Ramos (cell line): ENCODE results near the gene NFIA.

Source experiments
- in situ Hi-C: fragments of 300-500 bp; cut with MboI; formaldehyde crosslinking; loops from one replicate; pipeline ENCODE4 v1.14.3; 2022; ENCODE audit warnings: low sequenced_read_pairs; ENCODE audit not compliant: unreplicated experiment

The NFIA gene

DNA sequence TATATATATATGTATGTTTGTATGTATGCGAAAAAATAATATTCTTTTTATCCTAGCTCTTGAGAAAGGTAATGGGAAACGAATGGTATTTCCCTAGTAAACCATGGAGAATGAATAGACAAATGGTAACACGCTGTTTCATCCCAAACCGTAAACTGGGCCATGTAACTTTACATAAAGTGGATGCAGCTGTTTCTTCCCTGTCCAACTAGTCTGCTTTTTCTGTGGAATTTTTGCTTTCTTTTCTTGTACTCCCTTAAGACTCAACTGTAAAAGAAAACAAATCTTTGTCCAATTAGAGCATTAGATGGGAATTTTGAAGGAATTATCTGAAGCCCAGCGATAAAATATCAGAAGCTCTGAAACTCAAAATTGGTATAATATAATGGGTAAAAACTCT lies 198.1 kb downstream of the NFIA start:
- in situ Hi-C loops: no loop called here

DNA sequence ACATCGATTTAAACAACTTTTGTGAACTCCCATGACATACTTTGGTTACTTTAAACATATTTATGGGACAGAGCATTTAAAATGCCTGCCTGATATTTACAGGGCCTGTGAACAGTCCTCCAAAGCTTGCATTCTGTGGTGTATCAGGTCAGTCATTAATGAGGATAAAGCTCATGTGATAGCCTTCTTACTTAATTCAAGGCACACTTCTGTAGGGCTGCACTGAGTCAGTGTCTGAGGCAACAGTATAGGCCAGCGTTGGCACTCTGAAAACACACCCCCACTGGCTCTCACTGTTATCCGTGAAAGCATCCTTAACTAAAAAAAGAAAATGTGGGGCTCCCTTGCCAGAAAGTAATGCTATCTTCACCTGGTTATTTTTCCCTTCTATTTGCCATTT lies 200.0 kb downstream of the NFIA start:
- in situ Hi-C loops: no loop called here

DNA sequence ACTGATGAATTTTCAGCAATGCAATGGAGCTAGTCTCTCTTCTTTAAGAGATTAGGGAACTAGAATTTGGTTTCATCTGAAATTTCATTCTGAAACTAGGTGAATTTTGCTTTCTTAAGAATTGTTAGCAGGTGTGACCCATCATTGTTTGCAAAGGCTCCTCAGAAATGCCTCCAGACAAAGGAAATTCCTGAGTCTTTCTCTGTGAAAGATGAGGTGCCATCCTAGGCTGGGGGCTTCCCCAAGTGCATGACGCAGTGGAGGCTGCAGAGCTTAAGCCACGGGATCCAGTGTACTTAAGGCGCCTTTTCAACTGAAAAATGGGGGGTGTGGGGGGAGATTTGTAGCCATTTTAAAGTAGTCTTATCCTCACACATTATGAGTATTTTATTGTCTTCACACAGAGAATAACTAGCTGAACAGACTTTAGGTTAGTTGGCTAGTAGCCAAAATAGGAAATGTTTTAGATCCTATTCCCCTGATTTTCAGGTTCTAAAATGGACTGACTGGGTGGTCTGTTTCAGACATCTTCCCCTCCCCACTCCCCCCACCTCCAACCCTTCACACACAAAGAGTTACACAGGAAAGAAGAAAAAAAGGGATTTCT lies 202.0 kb downstream of the NFIA start:
- in situ Hi-C loops: no loop called here

DNA sequence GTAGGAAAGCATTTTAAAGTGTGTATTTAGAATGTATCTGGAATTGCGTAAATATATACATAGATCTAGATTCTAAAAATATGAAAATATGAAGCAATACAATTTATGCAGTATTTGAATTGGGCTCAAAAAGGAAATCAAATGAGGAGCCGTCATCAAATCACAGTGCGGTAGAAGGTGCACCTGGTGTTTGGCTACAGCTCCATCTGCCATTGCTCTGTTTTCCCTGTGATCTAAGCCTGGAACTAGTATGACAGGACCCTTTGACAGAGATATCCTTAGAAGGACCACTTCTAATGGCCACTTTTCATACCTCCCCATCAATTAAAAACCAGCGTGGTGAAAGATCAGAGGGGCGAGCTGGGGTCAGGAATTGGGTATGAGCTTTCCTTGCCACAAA lies 202.6 kb downstream of the NFIA start:
- in situ Hi-C loops: no loop called here

DNA sequence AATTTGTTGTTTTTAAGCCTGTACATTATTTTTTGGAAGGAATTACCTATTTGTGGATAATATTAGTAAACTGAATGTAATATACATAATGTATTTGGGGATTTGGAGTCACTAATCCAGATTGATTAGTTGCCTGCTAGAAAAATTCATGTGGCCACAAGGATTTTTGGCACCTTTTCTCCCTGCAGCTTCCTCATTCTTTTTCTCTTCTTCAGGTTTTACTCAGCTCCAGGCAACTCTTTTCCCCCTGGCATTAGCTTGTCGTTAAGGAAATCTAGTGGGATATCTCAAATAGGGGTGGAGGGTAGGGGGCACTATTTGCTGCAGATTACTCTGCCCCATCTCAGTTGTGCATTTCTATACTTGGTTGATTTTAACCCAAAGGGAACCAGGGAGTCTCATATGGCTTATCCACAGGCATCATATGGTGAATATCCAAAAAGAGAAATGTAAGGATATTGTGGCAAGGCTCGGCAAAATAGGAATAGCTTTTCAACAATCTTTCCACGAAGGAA lies 203.1 kb downstream of the NFIA start:
- in situ Hi-C loops: no loop called here

DNA sequence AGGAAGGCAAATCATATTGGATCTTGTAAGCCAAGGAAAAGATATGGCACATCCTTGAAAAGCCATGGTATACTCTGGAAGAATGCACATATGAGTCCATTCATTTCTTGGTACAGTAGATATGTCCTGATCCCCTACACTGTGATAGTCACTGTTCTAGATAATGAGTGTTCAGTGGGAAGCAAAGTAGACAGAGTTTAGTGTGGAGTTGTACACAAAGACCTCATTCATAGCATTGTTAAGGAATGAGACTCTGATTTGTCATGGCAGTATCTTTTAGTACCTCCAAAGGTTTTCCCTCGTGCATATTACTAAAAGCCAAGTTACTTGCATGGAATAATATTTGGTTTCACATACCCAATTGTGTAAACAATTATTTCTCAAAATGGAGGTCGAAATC lies 204.7 kb downstream of the NFIA start:
- in situ Hi-C loops: no loop called here

DNA sequence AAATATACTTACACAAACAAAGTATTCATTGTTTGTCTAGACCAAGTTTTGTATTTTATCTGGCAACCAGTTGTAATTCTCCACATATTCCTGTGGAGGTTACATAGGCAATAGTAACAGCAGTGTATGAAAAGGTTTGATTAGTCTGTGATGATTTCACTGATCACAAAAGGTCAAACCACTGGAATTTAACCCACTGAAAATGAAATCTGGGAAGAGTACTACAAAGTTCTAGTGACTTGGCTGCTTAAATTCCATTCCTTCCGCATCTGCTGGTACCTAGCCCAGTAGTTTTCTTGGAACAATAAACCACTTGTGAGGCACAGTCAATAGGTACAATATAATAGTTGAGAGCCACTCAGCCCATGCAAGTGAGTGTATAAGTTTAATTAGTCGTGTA lies 205.4 kb downstream of the NFIA start:
- in situ Hi-C loops: no loop called here

DNA sequence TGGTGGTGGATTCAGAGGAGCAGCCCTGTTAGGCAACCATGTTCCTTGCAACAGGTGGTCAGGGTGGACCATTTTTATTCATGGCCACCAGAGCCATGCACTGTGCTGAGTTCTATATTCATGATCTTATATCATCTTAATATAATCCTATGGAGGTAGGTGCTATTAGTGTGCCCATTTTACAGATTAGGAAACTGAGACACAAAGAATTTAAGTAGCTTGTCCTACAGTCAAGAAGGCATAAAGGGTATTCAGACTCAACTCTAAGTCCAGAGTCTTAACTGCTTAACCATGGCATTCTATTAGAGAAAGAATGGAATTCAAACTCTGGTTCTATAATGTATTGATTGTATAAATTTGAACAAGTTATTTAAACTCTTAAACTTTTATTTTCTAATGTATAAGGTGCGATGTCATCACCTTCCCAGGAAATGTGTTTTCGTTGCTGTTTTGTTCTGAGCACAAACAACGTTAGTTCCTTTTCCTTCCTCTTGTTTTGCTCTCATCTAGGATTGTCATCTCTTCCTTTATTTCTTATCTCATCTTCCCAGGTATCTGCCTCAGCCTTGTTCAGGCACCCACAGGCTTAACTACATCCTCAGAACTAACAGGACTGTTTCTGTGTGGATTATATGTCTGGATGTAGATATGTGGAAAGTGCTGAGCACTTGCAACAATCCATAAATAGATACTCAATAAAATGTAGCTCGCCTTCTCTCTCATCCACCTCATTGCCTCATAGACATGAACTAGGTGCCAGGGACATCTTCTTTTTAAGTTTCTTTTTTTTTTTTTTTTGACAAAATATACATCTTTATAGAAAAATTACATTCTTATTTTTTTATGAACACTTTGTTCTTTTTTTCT lies 207.1 kb downstream of the NFIA start:
- in situ Hi-C loops: no loop called here

DNA sequence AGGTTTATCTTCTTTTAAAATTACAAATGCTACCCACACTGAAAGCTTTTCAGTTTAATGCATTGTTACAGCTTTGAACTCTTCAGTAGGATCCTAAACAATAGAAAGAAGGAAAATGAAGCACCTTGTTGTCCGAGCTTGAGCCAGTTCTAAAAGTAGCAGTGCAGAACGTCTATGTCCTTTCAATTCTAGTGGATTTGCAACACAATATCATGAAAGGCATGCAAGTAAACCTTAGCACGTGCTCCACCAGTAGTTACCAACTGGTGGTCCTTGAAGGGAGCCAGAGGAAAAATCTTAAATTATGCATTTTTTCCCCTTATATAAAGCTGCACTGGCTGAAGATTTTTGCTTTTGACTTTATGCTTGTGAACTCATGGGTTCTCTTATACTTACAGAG lies 208.2 kb downstream of the NFIA start:
- in situ Hi-C loops: no loop called here

DNA sequence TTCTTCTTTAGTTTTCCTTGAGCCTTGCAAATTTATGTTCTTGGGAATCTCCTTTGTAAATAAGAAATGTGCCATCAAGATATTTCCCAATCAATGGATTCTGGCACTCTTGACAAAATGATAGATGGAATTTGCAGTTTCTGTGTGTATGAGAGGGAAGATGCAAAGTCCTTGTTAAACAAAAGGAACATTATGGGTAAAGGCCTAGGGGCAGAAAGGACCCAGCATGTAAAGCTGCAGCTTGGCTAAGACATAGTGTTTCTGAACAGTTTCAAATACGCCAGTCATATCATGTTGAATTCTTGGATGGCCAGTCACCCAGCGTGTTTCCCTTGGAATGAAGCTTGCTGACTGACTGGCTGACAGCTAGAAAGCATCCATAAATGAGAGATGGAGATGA lies 210.8 kb downstream of the NFIA start:
- in situ Hi-C loops: no loop called here

DNA sequence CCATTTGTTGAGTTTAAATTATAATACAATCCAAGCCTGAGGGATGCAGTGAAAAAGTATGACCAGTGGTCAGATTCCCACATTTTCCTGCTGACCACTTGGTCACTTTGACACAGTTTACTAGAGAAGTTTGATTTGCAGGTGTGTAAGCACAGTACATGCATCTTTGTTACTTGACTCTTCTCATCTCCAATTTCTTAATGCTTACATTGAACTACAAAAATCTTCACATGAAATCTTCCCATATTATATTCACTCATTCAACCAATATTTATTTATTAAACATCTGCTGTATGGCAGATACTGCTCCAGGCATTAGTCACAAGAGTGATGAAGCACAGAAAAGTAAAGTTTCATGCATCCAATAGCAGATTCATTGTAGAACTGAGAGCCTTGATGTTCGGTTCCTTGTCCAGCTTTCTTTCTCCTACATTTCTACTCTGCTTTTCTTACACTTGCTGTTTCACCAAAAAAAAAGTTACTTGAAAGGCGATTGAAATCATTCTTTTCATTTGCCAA lies 211.7 kb downstream of the NFIA start:
- in situ Hi-C loops: no loop called here

DNA sequence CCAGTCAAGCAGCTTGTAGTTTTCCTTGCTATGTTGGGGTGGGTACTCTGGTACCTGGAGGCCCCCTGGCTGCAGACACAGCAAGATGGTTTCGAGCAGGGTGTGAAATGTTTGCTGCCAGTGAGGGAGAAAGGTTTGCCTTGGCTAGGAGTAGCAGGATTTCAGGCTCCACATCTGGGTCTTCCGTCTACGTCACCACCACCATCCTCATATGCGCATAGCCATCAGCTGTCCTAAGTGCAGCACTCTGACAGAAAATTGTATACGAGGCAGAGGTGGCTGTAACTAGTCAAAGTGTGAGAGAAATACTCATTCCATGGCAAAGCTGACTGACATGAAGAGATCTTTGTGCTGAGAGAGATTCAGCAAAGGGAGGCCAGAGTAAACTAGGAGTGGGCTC lies 212.6 kb downstream of the NFIA start:
- in situ Hi-C loops: no loop called here

DNA sequence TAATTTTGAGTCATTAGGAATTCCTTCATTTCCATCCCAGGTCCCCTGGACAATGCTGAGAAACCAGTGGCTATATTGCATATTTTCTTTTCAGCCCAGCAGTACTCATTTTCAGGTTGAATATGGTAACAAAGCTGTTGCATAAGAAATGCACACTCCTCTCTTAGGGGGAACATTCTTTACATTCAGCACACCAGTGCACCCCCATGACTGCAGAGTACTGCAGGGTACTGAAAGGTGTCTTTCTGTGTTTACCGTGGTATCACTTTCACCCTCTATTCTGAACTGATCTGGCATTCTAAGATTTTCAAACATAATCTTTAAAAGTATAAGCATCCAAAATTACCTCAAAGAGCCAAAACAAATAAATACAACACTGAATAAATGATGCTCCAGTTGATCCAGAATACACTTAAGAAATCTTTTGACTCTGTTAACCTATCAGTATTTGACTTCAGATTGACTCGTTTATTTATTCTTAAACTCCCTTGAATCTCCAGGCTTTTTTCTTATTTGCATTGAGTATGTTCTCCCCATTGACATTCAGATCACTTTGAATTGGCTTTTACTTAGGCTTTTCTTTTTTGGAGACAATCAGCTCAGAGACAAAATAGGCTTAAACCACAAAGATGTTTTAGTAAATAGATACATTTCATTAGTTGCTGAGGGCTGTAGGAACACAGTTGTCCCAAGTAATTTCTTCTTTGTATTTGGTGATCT lies 213.6 kb downstream of the NFIA start:
- in situ Hi-C loops: no loop called here

DNA sequence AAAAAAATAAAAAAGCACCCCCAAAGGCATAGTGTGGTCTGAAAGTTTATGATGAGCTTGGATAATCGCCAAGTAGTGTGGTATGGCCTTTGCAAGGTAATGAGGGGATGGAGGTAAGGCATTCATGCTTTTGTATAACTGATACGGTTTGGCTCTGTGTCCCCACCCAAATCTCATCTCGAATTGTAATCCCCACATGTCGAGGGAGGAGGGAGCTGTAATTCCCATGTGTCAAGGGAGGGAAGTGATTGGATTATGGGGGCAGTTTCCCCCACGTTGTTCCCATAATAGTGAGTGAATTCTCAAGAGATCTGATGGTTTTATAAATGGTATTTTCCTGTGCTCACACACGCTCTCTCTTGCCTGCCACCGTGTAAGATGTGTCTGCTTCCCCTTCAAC lies 215.5 kb downstream of the NFIA start:
- in situ Hi-C loops: no loop called here

DNA sequence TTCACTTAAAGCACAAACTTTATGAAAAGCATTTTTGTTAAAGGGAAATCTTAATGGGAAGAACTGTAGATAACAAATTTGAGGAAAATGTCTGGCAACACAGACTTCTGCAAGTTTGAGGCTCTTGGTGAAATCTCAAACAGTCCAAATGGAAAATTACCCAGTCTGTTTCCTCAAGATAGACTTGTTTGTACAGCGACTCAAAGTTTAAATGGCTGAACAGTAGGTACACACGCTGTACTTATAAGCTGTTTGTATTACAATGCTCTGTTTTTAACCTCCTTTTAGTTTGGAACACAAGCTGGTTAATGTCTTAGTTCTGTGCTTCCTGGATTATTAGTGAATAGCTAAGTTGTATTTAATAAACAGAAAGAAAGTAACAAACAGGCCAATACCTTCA lies 217.1 kb downstream of the NFIA start:
- in situ Hi-C loops: no loop called here

DNA sequence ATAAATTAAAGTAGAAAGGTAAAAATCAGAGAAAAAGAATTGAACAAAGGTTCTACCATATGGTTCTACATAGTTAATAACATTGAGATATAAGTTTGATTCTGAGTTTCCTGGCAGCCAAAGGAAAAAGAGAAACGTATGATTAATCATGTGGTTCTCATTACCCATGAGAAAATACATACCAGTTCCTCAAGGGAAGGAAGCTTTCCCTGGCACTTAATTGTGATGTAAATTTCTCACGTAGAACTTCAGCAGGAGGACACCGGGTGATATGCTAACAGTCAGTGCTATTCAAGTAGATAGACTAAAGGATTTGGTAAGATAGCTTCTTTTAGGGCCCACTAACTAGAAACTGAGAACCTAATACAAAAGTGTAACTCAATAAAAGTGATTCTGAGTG lies 218.5 kb downstream of the NFIA start:
- in situ Hi-C loops: no loop called here

DNA sequence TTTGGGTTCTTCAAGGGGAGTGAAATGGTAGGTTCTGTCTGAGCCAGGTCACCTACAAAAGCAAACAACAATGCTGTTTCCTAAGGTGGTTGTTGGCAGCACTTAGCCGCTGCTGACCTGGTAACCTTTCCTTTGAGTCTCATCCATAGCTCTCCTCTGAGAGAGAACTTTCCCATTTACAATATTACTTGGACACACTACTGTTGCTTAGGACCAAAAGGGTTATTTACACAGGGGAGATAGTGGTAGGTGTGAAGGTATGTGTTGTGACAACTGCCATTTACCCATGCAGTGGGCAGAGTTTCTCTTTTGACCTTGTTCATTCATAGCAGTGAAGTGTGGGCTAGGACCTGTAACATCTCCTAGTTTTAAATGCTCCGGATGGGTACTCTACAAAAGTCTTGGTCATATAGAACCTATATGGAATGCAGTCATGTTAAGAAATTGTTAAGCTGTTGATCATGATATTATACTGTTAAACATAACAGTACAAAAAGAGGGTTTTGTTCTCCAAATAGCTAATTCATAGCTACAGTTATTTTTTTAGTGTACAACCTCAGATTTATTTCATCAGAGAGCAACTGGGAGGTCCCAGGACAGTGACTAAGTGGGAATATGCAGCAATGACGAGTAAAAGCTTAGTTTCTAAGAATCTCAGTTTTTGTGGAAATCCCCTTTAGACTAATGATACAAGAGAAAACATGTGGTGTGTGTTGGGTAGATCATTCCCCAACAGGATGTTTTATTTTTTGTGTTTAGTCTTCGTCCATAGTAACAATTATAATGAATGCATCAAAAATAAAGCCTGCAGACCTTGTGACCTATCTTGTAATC lies 219.7 kb downstream of the NFIA start:
- in situ Hi-C loops: no loop called here

DNA sequence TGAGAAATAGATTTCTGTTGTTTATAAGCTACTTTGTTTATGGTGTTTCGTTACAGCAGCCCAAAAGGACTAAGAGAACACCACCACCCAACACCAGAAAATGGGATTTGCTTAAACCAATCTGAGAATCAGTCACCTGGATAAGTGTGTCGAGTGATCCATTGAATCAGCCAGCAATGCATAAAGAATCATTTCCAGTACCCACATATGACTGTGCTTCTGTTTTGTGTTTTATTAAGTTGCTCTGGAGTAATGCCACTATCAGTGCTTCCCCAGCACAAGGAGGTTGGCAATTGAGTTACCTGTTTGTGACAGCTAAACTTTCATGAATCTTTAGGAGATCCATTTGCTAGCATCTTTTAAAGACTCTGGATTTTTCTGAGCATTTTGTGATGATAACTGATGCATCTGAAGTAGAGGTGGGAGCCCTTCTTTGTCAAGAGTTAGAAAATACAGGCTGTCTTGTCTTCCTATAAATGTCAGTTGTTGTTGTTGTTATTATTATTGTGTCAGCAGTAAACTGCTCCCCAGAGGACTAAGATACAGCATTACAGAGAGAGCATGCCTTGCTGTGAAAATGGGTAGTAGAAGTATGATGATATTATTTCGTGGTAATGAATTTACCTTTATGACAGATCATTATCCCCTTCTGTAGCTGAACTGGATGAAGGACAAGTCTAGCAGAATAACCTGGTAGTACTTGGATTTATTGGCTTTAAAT lies 225.2 kb downstream of the NFIA start:
- in situ Hi-C loops: no loop called here

DNA sequence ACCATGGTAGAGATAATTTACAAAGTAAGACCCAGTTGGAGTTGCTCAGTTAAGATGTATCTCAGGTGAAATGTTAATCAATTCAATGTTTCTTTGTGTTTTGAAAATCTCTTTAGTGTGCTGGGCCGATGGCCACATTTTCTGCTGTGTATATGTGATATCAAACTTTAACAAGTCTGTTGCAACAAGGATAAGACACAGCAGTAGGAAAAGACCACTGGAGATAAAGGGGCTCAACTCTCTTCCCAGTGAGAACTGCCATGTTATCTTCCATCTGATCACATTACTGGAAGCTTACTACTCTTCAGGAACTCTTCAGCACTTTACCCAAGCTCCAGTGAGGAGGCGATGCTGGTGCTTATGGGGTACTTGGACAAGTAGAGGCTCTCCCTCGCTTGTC lies 227.7 kb downstream of the NFIA start:
- in situ Hi-C loops: no loop called here
